B cell (primary cell): ENCODE results near the gene CMC2. TPM values are rescaled to one million over a fixed set of nuclear protein-coding genes. Genes with fewer than 3 reads are reported as not detected.

Experiments used
- ATAC-seq: fragments of 200-7000 bp; cut with Tn5 transposase; one replicate; pipeline ENCODE4 v1.10.0; 2021; ENCODE audit warnings: low read depth, mild to moderate bottlenecking, moderate number of reproducible peaks, moderate library complexity
- CTCF ChIA-PET: fragments of 350-600 bp; sonication (Branson Sonifier 250); formaldehyde crosslinking; loops from one replicate; lab custom pipeline; 2021; ENCODE audit warnings: antibody characterized with exemption, inconsistent platforms; lab: Charles Lee
- POLR2A ChIA-PET: fragments of 350-600 bp; sonication (Branson Sonifier 250); formaldehyde crosslinking; loops from one replicate; lab custom pipeline; 2021; ENCODE audit warnings: antibody characterized with exemption; lab: Charles Lee
- DNase-seq: peaks from one replicate; pipeline ENCODE4 v3.0.0; 2013
- H2AFZ ChIP-seq: 2 replicates; pipeline ENCODE4 v1.6.1; 2012; ENCODE audit warnings: mild to moderate bottlenecking, low read depth, low read length; ENCODE audit not compliant: insufficient read depth, poor library complexity, severe bottlenecking
- H3K27ac ChIP-seq, 2 donors: 1 replicate in 1 of 2; 2 replicates in 1 of 2; pipeline ENCODE4 v1.5.1; 2012 to 2013; ENCODE audit warnings: low read length in 2 of 2, mild to moderate bottlenecking in 2 of 2, moderate library complexity in 1 of 2
- H3K27me3 ChIP-seq, 4 experiments: fragments of 200-600 bp in 1 of 4; sonication (generic) in 1 of 4; replicated peaks in 1 of 4; 1 replicate in 2 of 4; 2 replicates in 2 of 4; pipeline versions ENCODE4 v1.6.1 to v1.7.0; 2013 to 2016; ENCODE audit warnings: low read length in 3 of 4, mild to moderate bottlenecking in 2 of 4, mixed read lengths in 1 of 4, moderate library complexity in 1 of 4; ENCODE audit not compliant: insufficient read depth in 4 of 4, control insufficient read depth in 3 of 4; ENCODE audit errors: control extremely low read depth in 1 of 4
- H3K36me3 ChIP-seq, 2 experiments: replicated peaks in 1 of 2; 1 replicate in 1 of 2; 2 replicates in 1 of 2; pipeline versions ENCODE4 v1.6.1 to v1.7.1; 2013; ENCODE audit warnings: low read length in 1 of 2; ENCODE audit not compliant: insufficient read depth in 2 of 2, control insufficient read depth in 1 of 2; ENCODE audit errors: control extremely low read depth in 1 of 2, extremely low read depth in 1 of 2
- H3K4me1 ChIP-seq, 2 donors: fragments of 200-600 bp in 1 of 2; sonication (generic) in 1 of 2; 1 replicate in 1 of 2; 2 replicates in 1 of 2; pipeline versions ENCODE4 v1.5.1 to v1.6.1; 2013 to 2017; ENCODE audit warnings: low read length in 2 of 2; ENCODE audit not compliant: control insufficient read depth in 2 of 2, insufficient read depth in 2 of 2
- H3K4me2 ChIP-seq: replicated peaks from 2 replicates; pipeline ENCODE3; 2012; ENCODE audit warnings: mild to moderate bottlenecking, low read depth, low read length; ENCODE audit not compliant: poor library complexity, severe bottlenecking
- H3K4me3 ChIP-seq, 5 experiments: fragments of 200-600 bp in 1 of 5; sonication (generic) in 1 of 5; 1 replicate in 3 of 5; 2 replicates in 2 of 5; pipeline versions ENCODE4 v1.5.1 to v1.7.0; 2011 to 2016; ENCODE audit warnings: low read length in 4 of 5, mild to moderate bottlenecking in 4 of 5, low read depth in 2 of 5, control low read depth in 1 of 5, moderate library complexity in 1 of 5; ENCODE audit not compliant: insufficient read depth in 1 of 5; ENCODE audit errors: control extremely low read depth in 1 of 5, extremely low read depth in 1 of 5
- H3K79me2 ChIP-seq: fragments of 200-600 bp; sonication (generic); one replicate; pipeline ENCODE4 v1.6.0; 2016; ENCODE audit warnings: low read length; ENCODE audit not compliant: control insufficient read depth, insufficient read depth
- H3K9ac ChIP-seq: fragments of 200-600 bp; sonication (generic); 2 replicates; pipeline ENCODE4 v1.6.1; 2017; ENCODE audit warnings: mild to moderate bottlenecking, low read length, moderate library complexity
- H3K9me3 ChIP-seq, 3 donors: one replicate each; pipeline versions ENCODE4 v1.6.1 to v1.7.1; 2013; ENCODE audit warnings: low read length in 2 of 3; ENCODE audit not compliant: control insufficient read depth in 2 of 3, insufficient read depth in 1 of 3; ENCODE audit errors: control extremely low read depth in 1 of 3
- H4K20me1 ChIP-seq: 2 replicates; pipeline ENCODE4 v1.6.0; 2012; ENCODE audit warnings: mild to moderate bottlenecking, low read length; ENCODE audit not compliant: insufficient read depth, control insufficient read depth, poor library complexity, severe bottlenecking
- H3K27ac Mint-ChIP-seq: one replicate; pipeline ENCODE4 v1.8.0; 2021; ENCODE audit warnings: mixed read lengths
- H3K27me3 Mint-ChIP-seq: one replicate; pipeline ENCODE4 v1.8.0; 2021; ENCODE audit warnings: mixed read lengths
- H3K4me1 Mint-ChIP-seq: one replicate; pipeline ENCODE4 v1.8.0; 2021; ENCODE audit warnings: mixed read lengths
- H3K4me3 Mint-ChIP-seq: one replicate; pipeline ENCODE4 v1.8.0; 2021; ENCODE audit warnings: mixed read lengths
- H3K9me3 Mint-ChIP-seq: one replicate; pipeline ENCODE4 v1.8.0; 2022; ENCODE audit warnings: mixed read lengths; ENCODE audit not compliant: insufficient read depth
- CTCF ChIP-seq: fragments of 200-600 bp; IDR thresholded peaks from one replicate; pipeline ENCODE4 v1.8.0; 2022; ENCODE audit warnings: antibody characterized with exemption, mild to moderate bottlenecking
- EZH2 ChIP-seq: IDR thresholded peaks from 2 replicates; pipeline ENCODE4 v1.6.1; 2012; ENCODE audit warnings: borderline replicate concordance, low read depth, mild to moderate bottlenecking, moderate library complexity, low read length; ENCODE audit not compliant: insufficient read depth, poor library complexity, severe bottlenecking
- WGBS: methylation state at CpG from one replicate; pipeline ENCODE4 v1.1.5; 2013; ENCODE audit warnings: missing lambda C conversion rate; ENCODE audit not compliant: insufficient coverage; 5-methylcytosine and 5-hydroxymethylcytosine counted together
- intact Hi-C: fragments of 100-400 bp; cut with micrococcal nuclease; formaldehyde crosslinking; loops from one replicate; pipeline ENCODE4 v1.10.0; 2022
- polyA plus RNA-seq: library from polyadenylated mRNA; depleted of rRNA; stranded (reverse); fragments of >200 nt; gene quantifications from 2 replicates; pipeline ENCODE4 v1.2.3, GENCODE V29; 2012
- total RNA-seq, 2 donors: library from RNA; stranded (reverse); fragments of 120-200 nt in 1 of 2; gene quantifications; 1 replicate in 1 of 2; 2 replicates in 1 of 2; pipeline versions ENCODE4 v1.2.3 to v1.2.4, GENCODE V29; 2013 to 2022

The CMC2 gene
- total and polyA plus RNA-seq, 2 donors (not counting 1 experiment from before 2014, with no cell fraction given), result 21.4 to 40.8 TPM

- Histone ChIP-seq H3K27ac (no peak overlapping the region), H3K36me3 (peaks cover 0 to 2% of the 10 kb centered on the region in 2 experiments), H3K4me3 (no peak overlapping the region), H3K27me3 (no peaks in the 10 kb centered on the region), H3K9ac (no peak overlapping the region), H4K20me1 (no peaks in the 10 kb centered on the region), H2AFZ (no peak overlapping the region), H3K4me2 (no peak overlapping the region), H3K9me3 (no peaks in the 10 kb centered on the region), H3K79me2 (peaks cover 9% of the 10 kb centered on the region), H3K4me1 (no peaks in the 10 kb centered on the region)
- ATAC-seq (no peak), DNase-seq (no peak)
- intact Hi-C loops, result no loop called here
- no peaks in the 10 kb centered on the region for H3K4me1 Mint-ChIP-seq
- H3K4me3 Mint-ChIP-seq, result no peak overlapping the region
- WGBS, result 49% methylated on average over 2 of the region's 2 CpGs
- H3K27ac Mint-ChIP-seq, result no peak overlapping the region
- H3K27me3 Mint-ChIP-seq, result no peaks in the 10 kb centered on the region
- CTCF ChIA-PET, result no interaction called here
- POLR2A ChIA-PET, result no interaction called here
- no peak for TF ChIP-seq EZH2
- no peak for TF ChIP-seq CTCF
- no peaks in the 10 kb centered on the region for H3K9me3 Mint-ChIP-seq
Observed at GRCh38 chr16:80985611-80986010, 21.1 kb downstream of the CMC2 start.

- Mint-ChIP-seq H3K9me3 (no peaks in the 10 kb centered on the region), H3K4me1 (no peaks in the 10 kb centered on the region), H3K27ac (no peak overlapping the region), H3K27me3 (no peaks in the 10 kb centered on the region), H3K4me3 (no peak overlapping the region)
- no peak for TF ChIP-seq EZH2
- TF ChIP-seq CTCF, result no peak
- no peak for ATAC-seq
- no peak overlapping the region for H2AFZ ChIP-seq
- no peak overlapping the region for H3K4me2 ChIP-seq
- no peak overlapping the region for H3K27ac ChIP-seq
- WGBS, result no CpG with 5 or more reads among the region's 6 CpGs
- no peak for DNase-seq
- no peak overlapping the region for H3K9ac ChIP-seq
- ChIA-PET POLR2A (no interaction called here), CTCF (interaction anchor here (0.7 kb wide), 1 partner anchor 598 kb away, joined by 3 read pairs; no protein-coding TSS in a partner anchor)
- no peak overlapping the region for H3K4me3 ChIP-seq
- H3K9me3 ChIP-seq, result no peaks in the 10 kb centered on the region
- no peaks in the 10 kb centered on the region for H3K4me1 ChIP-seq
- peaks cover 0 to 5% of the 10 kb centered on the region in 2 experiments for H3K36me3 ChIP-seq
- H4K20me1 ChIP-seq, result no peaks in the 10 kb centered on the region
- no peaks in the 10 kb centered on the region for H3K27me3 ChIP-seq
- H3K79me2 ChIP-seq, result peaks cover 5% of the 10 kb centered on the region
- intact Hi-C loops, result no loop called here
Observed at GRCh38 chr16:80984124-80984892, 22.4 kb downstream of the CMC2 start.
